ENCODE measurements around the gene STARD6.

The STARD6 gene, protein sequence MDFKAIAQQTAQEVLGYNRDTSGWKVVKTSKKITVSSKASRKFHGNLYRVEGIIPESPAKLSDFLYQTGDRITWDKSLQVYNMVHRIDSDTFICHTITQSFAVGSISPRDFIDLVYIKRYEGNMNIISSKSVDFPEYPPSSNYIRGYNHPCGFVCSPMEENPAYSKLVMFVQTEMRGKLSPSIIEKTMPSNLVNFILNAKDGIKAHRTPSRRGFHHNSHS

DNA sequence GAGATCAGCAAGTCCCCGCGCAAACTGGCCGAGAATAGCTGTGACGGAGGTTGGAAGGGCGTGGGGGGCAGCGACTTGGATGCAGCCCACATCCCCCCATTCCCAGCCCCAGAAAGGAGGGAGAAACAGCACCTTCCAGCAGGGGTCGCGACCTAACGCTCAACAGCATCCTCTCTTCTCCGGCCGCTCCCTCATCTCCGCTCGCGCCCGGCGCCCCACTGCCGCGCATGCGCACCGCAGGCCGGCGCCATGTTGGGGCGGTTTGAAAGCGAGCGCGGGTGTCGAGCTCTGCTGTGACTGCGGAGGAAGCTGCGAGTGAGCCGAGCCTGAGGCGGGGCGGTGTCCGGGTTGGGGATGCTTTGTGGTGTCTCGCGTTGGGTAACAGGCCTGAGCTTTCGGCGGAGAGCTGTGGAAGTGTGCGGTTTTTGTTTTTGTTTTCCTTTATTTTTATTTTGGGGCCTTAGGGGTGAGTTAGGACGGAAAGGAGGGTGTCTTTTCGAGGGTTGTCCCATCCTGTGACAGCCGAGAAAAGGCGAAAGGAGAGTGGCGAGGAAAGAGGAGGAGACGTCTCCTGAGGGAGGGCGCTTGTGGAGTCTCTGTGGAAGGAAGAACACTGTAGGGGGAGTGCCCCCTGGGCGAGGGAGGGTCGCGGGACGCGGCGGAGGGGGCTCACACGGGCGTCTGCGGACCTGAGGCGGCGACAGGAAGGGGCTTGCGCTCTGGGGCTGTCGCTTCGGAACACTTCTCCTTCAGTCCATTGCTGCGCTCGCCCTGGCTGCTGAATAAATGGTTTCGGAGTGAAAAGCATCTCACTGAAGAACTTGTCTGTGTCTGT is at the start of gene STARD6, which contains the start of gene C18orf54:
Gene STARD6, minus strand, starts transcription at position 199 of the 835 bp plus-strand sequence. CDS start 3,285 bp downstream, outside the sequence.
Gene C18orf54, plus strand, starts transcription at position 247 of the 835 bp plus-strand sequence. CDS start 2,667 bp downstream, outside the sequence.
- DNase-seq (ENCODE audit: low read depth): peak; percentile 88
- H3K4me3 ChIP-seq (ENCODE audit: control insufficient read depth, low read depth, low read length): peak within 1 kb of the TSS; percentile 82
- TF ChIP-seq, protein P1, sequence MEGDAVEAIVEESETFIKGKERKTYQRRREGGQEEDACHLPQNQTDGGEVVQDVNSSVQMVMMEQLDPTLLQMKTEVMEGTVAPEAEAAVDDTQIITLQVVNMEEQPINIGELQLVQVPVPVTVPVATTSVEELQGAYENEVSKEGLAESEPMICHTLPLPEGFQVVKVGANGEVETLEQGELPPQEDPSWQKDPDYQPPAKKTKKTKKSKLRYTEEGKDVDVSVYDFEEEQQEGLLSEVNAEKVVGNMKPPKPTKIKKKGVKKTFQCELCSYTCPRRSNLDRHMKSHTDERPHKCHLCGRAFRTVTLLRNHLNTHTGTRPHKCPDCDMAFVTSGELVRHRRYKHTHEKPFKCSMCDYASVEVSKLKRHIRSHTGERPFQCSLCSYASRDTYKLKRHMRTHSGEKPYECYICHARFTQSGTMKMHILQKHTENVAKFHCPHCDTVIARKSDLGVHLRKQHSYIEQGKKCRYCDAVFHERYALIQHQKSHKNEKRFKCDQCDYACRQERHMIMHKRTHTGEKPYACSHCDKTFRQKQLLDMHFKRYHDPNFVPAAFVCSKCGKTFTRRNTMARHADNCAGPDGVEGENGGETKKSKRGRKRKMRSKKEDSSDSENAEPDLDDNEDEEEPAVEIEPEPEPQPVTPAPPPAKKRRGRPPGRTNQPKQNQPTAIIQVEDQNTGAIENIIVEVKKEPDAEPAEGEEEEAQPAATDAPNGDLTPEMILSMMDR (conservative IDR thresholded peaks at IDR 0.05; ENCODE audit: control insufficient read depth, insufficient read depth, low read depth, low read length): peak; percentile 23

GRCh38 chr18:54405290-54405689 is 47.6 kb upstream of the STARD6 start:
- TF ChIP-seq, protein P1 (conservative IDR thresholded peaks at IDR 0.05; ENCODE audit: control insufficient read depth, insufficient read depth, low read depth, low read length): no peak
- no peak for DNase-seq (ENCODE audit: low read depth)
- H3K4me3 ChIP-seq (ENCODE audit: control insufficient read depth, low read depth, low read length): no peak overlapping the region

DNA sequence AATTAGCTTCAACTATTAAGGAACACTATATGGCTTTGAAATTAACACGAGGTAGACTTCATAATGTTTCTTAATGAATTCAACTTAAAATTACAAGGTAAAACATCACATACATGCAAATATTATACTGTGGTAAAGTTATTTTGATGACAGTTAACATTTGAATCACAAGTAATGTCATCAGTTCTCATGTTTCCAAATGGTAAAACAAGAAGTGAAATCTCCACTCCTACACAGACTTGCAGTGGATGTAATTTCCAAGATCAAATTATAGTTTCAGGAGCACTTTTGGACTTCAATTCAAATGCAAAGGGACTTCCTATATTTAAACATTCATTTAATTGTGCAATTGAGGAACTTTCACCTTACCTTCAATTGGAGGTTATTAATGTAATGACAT is 39.1 kb upstream of the STARD6 start:
- TF ChIP-seq, protein P1 (conservative IDR thresholded peaks at IDR 0.05; ENCODE audit: control insufficient read depth, insufficient read depth, low read depth, low read length): no peak
- no peak overlapping the region for H3K4me3 ChIP-seq (ENCODE audit: control insufficient read depth, low read depth, low read length)
- DNase-seq (ENCODE audit: low read depth): no peak

DNA sequence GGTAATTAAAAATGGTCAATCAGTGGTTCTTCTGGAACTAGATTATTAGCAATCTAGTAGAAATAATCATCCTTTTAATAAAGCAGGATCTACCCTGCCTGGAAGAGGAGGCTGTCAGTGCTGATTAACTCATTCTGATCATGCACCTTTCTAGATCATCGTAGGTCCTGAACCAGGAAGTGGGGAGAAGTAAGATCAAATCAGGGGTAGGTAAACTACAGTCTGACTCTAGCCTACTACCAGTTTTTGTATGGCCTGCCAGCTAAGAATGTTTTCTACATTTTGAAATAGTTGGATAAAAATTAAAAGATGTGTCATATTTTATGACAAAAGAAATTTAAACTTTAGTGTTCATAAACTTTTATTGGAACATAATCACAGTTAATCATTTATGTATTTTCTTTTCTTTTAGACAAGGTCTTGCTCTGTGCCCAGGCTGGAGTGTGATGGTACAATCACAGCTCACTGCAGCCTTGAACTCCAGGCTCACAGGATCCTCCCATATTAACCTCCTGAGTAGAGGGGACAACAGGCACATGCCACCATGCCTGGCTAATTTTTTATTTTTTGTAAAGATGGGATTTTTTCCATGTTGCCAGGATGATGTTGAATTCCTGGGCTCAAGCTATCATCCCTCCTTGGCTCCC is 36.1 kb upstream of the STARD6 start:
- no peak for DNase-seq (ENCODE audit: low read depth)
- H3K4me3 ChIP-seq (ENCODE audit: control insufficient read depth, low read depth, low read length): no peak overlapping the region
- TF ChIP-seq, protein P1 (conservative IDR thresholded peaks at IDR 0.05; ENCODE audit: control insufficient read depth, insufficient read depth, low read depth, low read length): no peak

DNA sequence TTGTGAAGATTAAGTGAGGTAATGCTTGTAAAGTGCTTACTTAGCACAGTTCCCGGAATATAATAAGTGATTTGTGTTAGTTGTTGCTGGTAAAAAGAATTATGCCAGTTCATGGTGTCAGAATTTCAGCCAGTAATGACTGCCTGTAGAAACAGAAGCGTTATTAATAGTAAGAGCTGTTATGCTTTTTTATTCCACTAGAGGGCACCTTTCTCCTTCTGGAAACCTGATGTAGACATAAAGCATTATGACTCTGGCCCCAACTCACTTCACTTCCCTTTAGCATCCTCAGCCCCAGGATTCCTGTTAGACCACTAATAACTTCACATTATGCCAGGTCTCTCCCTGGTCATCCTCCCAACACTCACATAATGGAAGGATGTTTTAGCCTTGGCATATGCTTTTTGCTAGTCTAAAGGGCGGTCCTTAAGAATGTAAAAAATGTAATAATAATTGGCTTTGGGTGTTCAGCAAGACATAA is 34.9 kb upstream of the STARD6 start:
- DNase-seq (ENCODE audit: low read depth): peak; percentile 73
- TF ChIP-seq, protein P1 (conservative IDR thresholded peaks at IDR 0.05; ENCODE audit: control insufficient read depth, insufficient read depth, low read depth, low read length): peak; percentile 69
- H3K4me3 ChIP-seq (ENCODE audit: control insufficient read depth, low read depth, low read length): no peak overlapping the region

- no peak for DNase-seq (ENCODE audit: low read depth)
- TF ChIP-seq, protein P1 (conservative IDR thresholded peaks at IDR 0.05; ENCODE audit: control insufficient read depth, insufficient read depth, low read depth, low read length): no peak
- H3K4me3 ChIP-seq (ENCODE audit: control insufficient read depth, low read depth, low read length): no peak overlapping the region
Observed at GRCh38 chr18:54390838-54391237, 33.2 kb upstream of the STARD6 start.

All from fibroblast of mammary gland (primary cell).